ENCODE measurements around the gene ASTL. TPM values are rescaled to one million over a fixed set of nuclear protein-coding genes. Genes with fewer than 3 reads are reported as not detected.
A peak's percentile ranks its signal among the peaks of the same experiment; 100 is the strongest.

Gene ASTL
- total RNA-seq, 1 donor from 2014 or later, result not detected

GRCh38 chr2:96119389-96119751, 18.9 kb downstream of the ASTL start:
- Histone ChIP-seq H3K9ac (ENCODE audit: low read depth in 1 of 3, low read length in 3 of 3) (no peak overlapping the region), H3K27me3 (ENCODE audit: control insufficient read depth in 3 of 3, insufficient read depth in 3 of 3, low read length in 3 of 3) (peaks cover 18 to 50% (median 46%) of the 10 kb centered on the region in 3 donors), H3K4me1 (ENCODE audit: control insufficient read depth in 3 of 3, insufficient read depth in 3 of 3, low read length in 3 of 3) (peaks cover 14 to 28% (median 19%) of the 10 kb centered on the region in 3 donors), H3K4me3 (ENCODE audit: low read length in 3 of 3) (no peak overlapping the region), H3K27ac (ENCODE audit: low read depth, low read length) (no peak overlapping the region), H3K36me3 (ENCODE audit: control insufficient read depth in 3 of 3, insufficient read depth in 3 of 3, low read length in 3 of 3) (no peaks in the 10 kb centered on the region), H3K9me3 (ENCODE audit: control insufficient read depth in 3 of 3, low read length in 3 of 3) (no peaks in the 10 kb centered on the region)

GRCh38 chr2:96118698-96119388, 19.5 kb downstream of the ASTL start:
- no peak overlapping the region for H3K27ac ChIP-seq (ENCODE audit: low read depth, low read length)
- peaks cover 14 to 28% (median 19%) of the 10 kb centered on the region in 3 donors for H3K4me1 ChIP-seq (ENCODE audit: control insufficient read depth in 3 of 3, insufficient read depth in 3 of 3, low read length in 3 of 3)
- no peaks in the 10 kb centered on the region for H3K36me3 ChIP-seq (ENCODE audit: control insufficient read depth in 3 of 3, insufficient read depth in 3 of 3, low read length in 3 of 3)
- no peak overlapping the region for H3K4me3 ChIP-seq (ENCODE audit: low read length in 3 of 3)
- no peak overlapping the region for H3K9ac ChIP-seq (ENCODE audit: low read depth in 1 of 3, low read length in 3 of 3)
- no peaks in the 10 kb centered on the region for H3K9me3 ChIP-seq (ENCODE audit: control insufficient read depth in 3 of 3, low read length in 3 of 3)
- peaks cover 22 to 55% (median 47%) of the 10 kb centered on the region in 3 donors for H3K27me3 ChIP-seq (ENCODE audit: control insufficient read depth in 3 of 3, insufficient read depth in 3 of 3, low read length in 3 of 3)

- no peak overlapping the region for H3K4me3 ChIP-seq (ENCODE audit: low read length in 3 of 3)
- H3K9me3 ChIP-seq (ENCODE audit: control insufficient read depth in 3 of 3, low read length in 3 of 3), result no peaks in the 10 kb centered on the region
- H3K9ac ChIP-seq (ENCODE audit: low read depth in 1 of 3, low read length in 3 of 3), result no peak overlapping the region
- peaks cover 22 to 49% (median 44%) of the 10 kb centered on the region in 3 donors for H3K27me3 ChIP-seq (ENCODE audit: control insufficient read depth in 3 of 3, insufficient read depth in 3 of 3, low read length in 3 of 3)
- no peak overlapping the region for H3K27ac ChIP-seq (ENCODE audit: low read depth, low read length)
- no peaks in the 10 kb centered on the region for H3K36me3 ChIP-seq (ENCODE audit: control insufficient read depth in 3 of 3, insufficient read depth in 3 of 3, low read length in 3 of 3)
- peaks cover 14 to 28% (median 19%) of the 10 kb centered on the region in 3 donors for H3K4me1 ChIP-seq (ENCODE audit: control insufficient read depth in 3 of 3, insufficient read depth in 3 of 3, low read length in 3 of 3)
These were observed 20.4 kb downstream of the ASTL start for GRCh38 chr2:96117701-96118588.

GRCh38 chr2:96116879-96117533, 21.3 kb downstream of the ASTL start:
- Histone ChIP-seq H3K27me3 (ENCODE audit: control insufficient read depth in 3 of 3, insufficient read depth in 3 of 3, low read length in 3 of 3) (peaks cover 22 to 49% (median 44%) of the 10 kb centered on the region in 3 donors), H3K27ac (ENCODE audit: low read depth, low read length) (no peak overlapping the region)

GRCh38 chr2:96116424-96116878, 21.9 kb downstream of the ASTL start, which contains the start of gene ADRA2B:
TSS of gene ADRA2B (minus strand) at chr2:96116571. CDS start at chr2:96116149, 422 bp downstream.
- peaks cover 14 to 28% (median 22%) of the 10 kb centered on the region in 3 donors for H3K4me1 ChIP-seq (ENCODE audit: control insufficient read depth in 3 of 3, insufficient read depth in 3 of 3, low read length in 3 of 3)
- H3K27me3 ChIP-seq (ENCODE audit: control insufficient read depth in 3 of 3, insufficient read depth in 3 of 3, low read length in 3 of 3), result peaks cover 22 to 44% (median 44%) of the 10 kb centered on the region in 3 donors
- H3K36me3 ChIP-seq (ENCODE audit: control insufficient read depth in 3 of 3, insufficient read depth in 3 of 3, low read length in 3 of 3), result no peaks in the 10 kb centered on the region
- H3K9ac ChIP-seq (ENCODE audit: low read depth in 1 of 3, low read length in 3 of 3), result peak within 1 kb of the TSS in 2 of 3 donors; percentile 23 to 66
- H3K9me3 ChIP-seq (ENCODE audit: control insufficient read depth in 3 of 3, low read length in 3 of 3), result no peaks in the 10 kb centered on the region
- H3K4me3 ChIP-seq (ENCODE audit: low read length in 3 of 3), result peak within 1 kb of the TSS in 2 of 3 donors; percentile 50 to 58
- no peak within 1 kb of the TSS for H3K27ac ChIP-seq (ENCODE audit: low read depth, low read length)

More at GRCh38 chr2:96116879-96117533, 21.3 kb downstream of the ASTL start:
- H3K4me1 ChIP-seq (ENCODE audit: control insufficient read depth in 3 of 3, insufficient read depth in 3 of 3, low read length in 3 of 3), result peaks cover 14 to 28% (median 21%) of the 10 kb centered on the region in 3 donors
- H3K9me3 ChIP-seq (ENCODE audit: control insufficient read depth in 3 of 3, low read length in 3 of 3), result no peaks in the 10 kb centered on the region
- peak overlapping the region in 2 of 3 donors; percentile 22 to 50 for H3K4me3 ChIP-seq (ENCODE audit: low read length in 3 of 3)
- H3K36me3 ChIP-seq (ENCODE audit: control insufficient read depth in 3 of 3, insufficient read depth in 3 of 3, low read length in 3 of 3), result no peaks in the 10 kb centered on the region
- H3K9ac ChIP-seq (ENCODE audit: low read depth in 1 of 3, low read length in 3 of 3), result peak overlapping the region in 2 of 3 donors; percentile 23 to 64

GRCh38 chr2:96115631-96116423, 22.5 kb downstream of the ASTL start:
- Histone ChIP-seq H3K4me1 (ENCODE audit: control insufficient read depth in 3 of 3, insufficient read depth in 3 of 3, low read length in 3 of 3) (peaks cover 14 to 28% (median 22%) of the 10 kb centered on the region in 3 donors), H3K27me3 (ENCODE audit: control insufficient read depth in 3 of 3, insufficient read depth in 3 of 3, low read length in 3 of 3) (peaks cover 22 to 41% (median 41%) of the 10 kb centered on the region in 3 donors), H3K9me3 (ENCODE audit: control insufficient read depth in 3 of 3, low read length in 3 of 3) (no peaks in the 10 kb centered on the region), H3K4me3 (ENCODE audit: low read length in 3 of 3) (peak overlapping the region in 2 of 3 donors; percentile 50 to 58), H3K9ac (ENCODE audit: low read depth in 1 of 3, low read length in 3 of 3) (peak overlapping the region in 1 of 3 donors; percentile 66), H3K27ac (ENCODE audit: low read depth, low read length) (no peak overlapping the region), H3K36me3 (ENCODE audit: control insufficient read depth in 3 of 3, insufficient read depth in 3 of 3, low read length in 3 of 3) (no peaks in the 10 kb centered on the region)

GRCh38 chr2:96114903-96115581, 23.3 kb downstream of the ASTL start:
- Histone ChIP-seq H3K9ac (ENCODE audit: low read depth in 1 of 3, low read length in 3 of 3) (peak overlapping the region in 1 of 3 donors; percentile 66), H3K4me1 (ENCODE audit: control insufficient read depth in 3 of 3, insufficient read depth in 3 of 3, low read length in 3 of 3) (peaks cover 15 to 28% (median 24%) of the 10 kb centered on the region in 3 donors), H3K36me3 (ENCODE audit: control insufficient read depth in 3 of 3, insufficient read depth in 3 of 3, low read length in 3 of 3) (no peaks in the 10 kb centered on the region), H3K9me3 (ENCODE audit: control insufficient read depth in 3 of 3, low read length in 3 of 3) (no peaks in the 10 kb centered on the region), H3K4me3 (ENCODE audit: low read length in 3 of 3) (peak overlapping the region in 2 of 3 donors; percentile 40 to 58), H3K27ac (ENCODE audit: low read depth, low read length) (no peak overlapping the region), H3K27me3 (ENCODE audit: control insufficient read depth in 3 of 3, insufficient read depth in 3 of 3, low read length in 3 of 3) (peaks cover 24 to 41% (median 38%) of the 10 kb centered on the region in 3 donors)

- H3K4me3 ChIP-seq (ENCODE audit: low read length in 3 of 3), result peak overlapping the region in 2 of 3 donors; percentile 35 to 40
These were observed 23.8 kb downstream of the ASTL start for GRCh38 chr2:96114546-96114902.

More at GRCh38 chr2:96114546-96114902, 23.8 kb downstream of the ASTL start:
- Histone ChIP-seq H3K36me3 (ENCODE audit: control insufficient read depth in 3 of 3, insufficient read depth in 3 of 3, low read length in 3 of 3) (no peaks in the 10 kb centered on the region), H3K9ac (ENCODE audit: low read depth in 1 of 3, low read length in 3 of 3) (peak overlapping the region in 2 of 3 donors; percentile 14 to 66), H3K27ac (ENCODE audit: low read depth, low read length) (no peak overlapping the region), H3K27me3 (ENCODE audit: control insufficient read depth in 3 of 3, insufficient read depth in 3 of 3, low read length in 3 of 3) (peaks cover 27 to 47% (median 38%) of the 10 kb centered on the region in 3 donors), H3K4me1 (ENCODE audit: control insufficient read depth in 3 of 3, insufficient read depth in 3 of 3, low read length in 3 of 3) (peaks cover 20 to 28% (median 24%) of the 10 kb centered on the region in 3 donors), H3K9me3 (ENCODE audit: control insufficient read depth in 3 of 3, low read length in 3 of 3) (no peaks in the 10 kb centered on the region)

Measured in skeletal muscle tissue (tissue), 4 donors.